RWPE2 (cell line): ENCODE results near the gene ZNF771.

ENCODE experiments used
- ATAC-seq: fragments of 200-7000 bp; cut with Tn5 transposase; 3 replicates; pipeline ENCODE4 v1.9.1; 2021; ENCODE audit warnings: low read depth
- DNase-seq: peaks from one replicate; pipeline ENCODE4 v3.0.0-alpha.2; 2020; ENCODE audit warnings: low spot score
- H3K27ac ChIP-seq: fragments of 450-650 bp; 2 replicates; pipeline ENCODE4 v1.5.1; 2017; ENCODE audit warnings: mild to moderate bottlenecking; ENCODE audit not compliant: poor library complexity, severe bottlenecking
- H3K27me3 ChIP-seq: fragments of 250-450 bp; sonication (Bioruptor Pico); 2 replicates; pipeline ENCODE4 v1.5.1; 2021; ENCODE audit warnings: mild to moderate bottlenecking, moderate library complexity; ENCODE audit not compliant: insufficient read depth, poor library complexity, severe bottlenecking
- H3K36me3 ChIP-seq: fragments of 250-450 bp; sonication (Bioruptor Pico); 2 replicates; pipeline ENCODE4 v1.5.1; 2020; ENCODE audit warnings: low read depth, mild to moderate bottlenecking, moderate library complexity
- H3K4me1 ChIP-seq: fragments of 250-450 bp; sonication (Bioruptor Pico); 2 replicates; pipeline ENCODE4 v1.5.1; 2021; ENCODE audit warnings: mild to moderate bottlenecking, moderate library complexity; ENCODE audit not compliant: insufficient read depth, poor library complexity, severe bottlenecking
- H3K4me3 ChIP-seq: fragments of 250-450 bp; sonication (Bioruptor Pico); 2 replicates; pipeline ENCODE4 v1.5.1; 2021; ENCODE audit warnings: mild to moderate bottlenecking, moderate library complexity; ENCODE audit not compliant: severe bottlenecking
- H3K9me3 ChIP-seq: fragments of 250-450 bp; sonication (Bioruptor Pico); 2 replicates; pipeline ENCODE4 v1.5.1; 2021; ENCODE audit warnings: mild to moderate bottlenecking, moderate library complexity; ENCODE audit not compliant: severe bottlenecking
- CTCF ChIP-seq: fragments of 450-650 bp; IDR thresholded peaks from one replicate; pipeline ENCODE4 v1.5.1; 2017; ENCODE audit warnings: mild to moderate bottlenecking, moderate library complexity; ENCODE audit not compliant: poor library complexity, severe bottlenecking

Gene ZNF771

GRCh38 chr16:30444231-30445148, 37.1 kb downstream of the ZNF771 start:
- DNase-seq = no peak
- H3K4me3 ChIP-seq = peak overlapping the region; percentile 65
- H3K36me3 ChIP-seq = peaks cover 17% of the 10 kb centered on the region
- no peak for ATAC-seq
- no peak for TF ChIP-seq CTCF
- no peaks in the 10 kb centered on the region for H3K9me3 ChIP-seq
- H3K4me1 ChIP-seq = peaks cover 6% of the 10 kb centered on the region
- no peaks in the 10 kb centered on the region for H3K27me3 ChIP-seq
- peak overlapping the region; percentile 38 for H3K27ac ChIP-seq

DNA sequence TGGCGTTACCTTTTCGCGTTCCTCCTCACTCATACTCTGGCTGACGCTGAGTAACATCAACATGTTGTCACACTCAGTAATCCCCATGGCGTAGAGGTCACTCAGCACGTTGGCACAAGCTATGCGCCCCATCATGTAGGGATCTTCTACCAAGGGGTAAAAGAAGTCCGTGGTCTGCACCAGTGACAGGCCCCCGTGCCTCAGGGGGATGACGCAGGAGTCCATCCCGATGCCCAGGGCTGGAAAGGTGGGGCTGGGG, 37.7 kb downstream of the ZNF771 start:
- Histone ChIP-seq H3K4me1 (peaks cover 6% of the 10 kb centered on the region), H3K27me3 (no peaks in the 10 kb centered on the region), H3K36me3 (peaks cover 17% of the 10 kb centered on the region), H3K9me3 (no peaks in the 10 kb centered on the region), H3K4me3 (peak overlapping the region; percentile 65), H3K27ac (peak overlapping the region; percentile 38)
- DNase-seq (no peak), ATAC-seq (no peak)
- TF ChIP-seq CTCF = no peak

DNA sequence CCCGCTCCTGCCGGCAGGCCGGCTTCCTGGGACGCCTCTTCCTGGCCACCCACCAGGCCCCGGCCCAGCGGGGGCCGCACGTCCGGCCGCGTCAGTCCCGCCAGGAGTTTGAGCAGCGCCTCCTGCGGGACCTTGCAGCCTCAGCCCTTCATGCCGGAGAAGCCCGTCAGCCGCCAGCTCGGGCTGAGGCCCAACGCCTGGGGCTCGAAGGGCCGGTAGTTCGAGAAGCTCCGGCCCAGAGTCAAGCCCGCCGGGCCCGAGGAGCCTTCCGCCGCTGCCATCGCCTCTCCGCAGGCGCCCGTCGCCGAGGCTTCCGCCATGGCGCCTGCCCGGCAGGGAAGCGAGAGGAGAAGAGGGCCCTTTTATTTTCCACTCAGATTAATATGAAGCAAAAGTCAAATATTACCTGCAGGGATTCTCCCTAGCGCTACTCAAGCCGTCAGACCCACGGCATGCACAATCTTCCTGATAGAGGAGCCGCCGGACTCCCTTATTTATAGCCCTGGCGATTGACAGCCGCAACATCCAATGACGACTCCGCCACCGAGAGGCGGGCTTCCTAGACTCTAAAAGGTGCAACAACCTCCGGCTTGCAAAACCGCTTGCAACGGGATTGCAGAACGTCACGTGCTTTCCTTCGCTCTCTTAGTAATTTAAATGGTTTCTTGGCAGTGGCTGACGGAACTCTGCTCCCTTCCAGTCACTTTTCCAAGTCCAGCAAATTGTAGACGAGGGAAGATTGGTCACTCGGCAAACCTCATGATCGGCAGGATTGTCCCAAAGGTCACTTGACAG, 38.2 kb downstream of the ZNF771 start, which contains the start of gene SEPHS2:
Gene SEPHS2, minus strand, starts transcription at position 467 of the 795 bp plus-strand sequence. Its CDS starts 147 bp downstream, at position 320.
- peak within 1 kb of the TSS; percentile 38 for H3K27ac ChIP-seq
- no peaks in the 10 kb centered on the region for H3K27me3 ChIP-seq
- peak; percentile 60 for TF ChIP-seq CTCF
- DNase-seq (peak; percentile 92), ATAC-seq (peak; percentile 94)
- peaks cover 17% of the 10 kb centered on the region for H3K36me3 ChIP-seq
- H3K4me3 ChIP-seq = peak within 1 kb of the TSS; percentile 65
- H3K9me3 ChIP-seq = no peaks in the 10 kb centered on the region
- peaks cover 6% of the 10 kb centered on the region for H3K4me1 ChIP-seq

- TF ChIP-seq CTCF = no peak
- Histone ChIP-seq H3K4me3 (peak overlapping the region; percentile 65), H3K27me3 (no peaks in the 10 kb centered on the region), H3K27ac (peak overlapping the region; percentile 38), H3K9me3 (no peaks in the 10 kb centered on the region), H3K4me1 (peaks cover 6% of the 10 kb centered on the region), H3K36me3 (peaks cover 17% of the 10 kb centered on the region)
- ATAC-seq = no peak
- DNase-seq = no peak
Measured at GRCh38 chr16:30446203-30446595, 38.8 kb downstream of the ZNF771 start.
